OCI-M1 (cell line): ENCODE measurements around the gene NDFIP1.

Source experiments
- DNase-seq: peaks from one replicate; lab custom pipeline; 2025; lab: John Stamatoyannopoulos, UW

Gene NDFIP1

DNA sequence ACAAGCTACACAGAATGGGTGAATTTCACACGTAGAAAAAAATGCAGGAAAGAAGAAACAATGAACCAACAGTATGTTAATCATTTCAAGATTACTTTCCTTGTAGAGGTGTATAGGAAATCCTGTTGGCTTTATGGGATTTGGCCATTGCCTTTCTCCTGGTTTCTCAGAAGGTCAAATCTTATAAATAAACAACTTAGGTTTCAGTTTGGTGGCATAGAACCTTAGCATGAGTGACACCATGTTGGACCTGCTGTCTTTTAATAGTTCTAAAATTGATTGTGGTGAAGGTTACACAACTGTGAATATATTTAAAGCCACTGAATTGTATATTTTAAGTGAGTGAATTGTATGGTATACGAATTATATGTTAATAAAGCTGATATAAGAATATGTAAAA, 16.7 kb upstream of the NDFIP1 start:
- no peak for DNase-seq

DNA sequence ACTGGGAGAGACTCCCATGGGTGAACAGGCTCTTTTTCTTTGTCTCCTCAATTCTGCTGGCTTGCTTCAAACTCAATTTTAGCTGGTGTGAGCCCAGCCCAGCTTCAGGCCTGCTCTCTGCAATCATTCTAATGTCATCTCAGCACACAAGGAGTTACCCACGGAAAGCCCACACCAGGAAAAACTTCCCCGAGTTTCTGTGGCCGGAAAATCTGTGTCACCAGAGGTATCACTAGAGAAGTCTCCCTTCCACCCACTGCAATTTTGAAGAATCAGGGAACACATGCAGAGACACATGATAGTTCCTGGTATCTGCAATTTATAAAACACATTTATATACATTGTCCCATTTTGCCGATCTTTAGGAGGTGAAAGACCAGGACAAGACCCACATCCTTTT, 13.5 kb upstream of the NDFIP1 start:
- DNase-seq = no peak

DNA sequence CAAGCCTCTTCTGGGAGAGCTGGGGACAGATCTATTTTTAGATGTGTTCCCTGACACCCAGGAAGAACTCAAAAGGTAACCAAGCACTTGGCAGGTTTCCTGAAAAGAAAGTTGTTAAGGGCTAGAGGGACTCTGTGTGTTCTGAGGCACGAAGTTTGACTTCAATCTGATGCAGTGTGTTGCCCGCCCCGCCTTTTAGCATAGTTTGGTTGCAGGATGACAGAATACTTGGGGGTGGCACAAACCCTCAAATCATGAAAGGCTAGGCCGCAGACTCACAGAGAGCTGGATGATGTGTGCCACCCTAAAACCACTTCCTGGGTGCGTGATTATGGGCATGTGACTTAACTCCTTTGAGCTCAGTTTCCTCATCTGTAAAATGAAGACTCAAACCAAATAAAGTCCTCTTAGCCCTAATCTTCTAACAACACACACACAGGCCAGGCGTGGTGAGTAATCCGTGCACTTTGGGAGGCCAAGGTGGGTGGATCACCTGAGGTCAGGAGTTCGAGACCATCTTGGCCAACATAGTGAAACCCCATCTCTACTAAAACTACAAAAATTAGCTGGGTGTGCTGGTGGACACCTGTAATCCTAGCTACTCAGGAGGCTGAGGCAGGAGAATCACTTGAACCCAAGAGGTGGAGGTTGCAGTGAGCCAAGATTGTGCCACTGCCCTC, 12.8 kb upstream of the NDFIP1 start:
- DNase-seq = no peak

DNA sequence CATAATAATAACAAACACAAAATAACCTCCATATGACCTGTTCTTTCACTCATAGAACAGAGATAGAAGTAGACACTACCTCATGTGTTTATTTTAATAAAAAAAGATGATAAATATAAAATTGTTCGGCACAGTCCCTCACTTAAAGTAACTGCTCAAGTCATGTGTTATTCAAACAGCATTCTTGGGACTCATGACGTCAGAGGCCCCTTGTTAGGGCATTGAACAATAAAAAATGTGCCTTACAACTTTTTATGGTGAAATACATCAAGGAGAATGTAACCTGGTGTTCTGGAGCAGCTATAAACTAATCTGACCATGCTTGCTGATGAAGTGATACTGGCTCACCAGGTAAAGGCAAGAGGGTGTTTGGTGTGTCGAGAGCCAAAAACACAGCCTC, 12.2 kb upstream of the NDFIP1 start:
- no peak for DNase-seq

DNA sequence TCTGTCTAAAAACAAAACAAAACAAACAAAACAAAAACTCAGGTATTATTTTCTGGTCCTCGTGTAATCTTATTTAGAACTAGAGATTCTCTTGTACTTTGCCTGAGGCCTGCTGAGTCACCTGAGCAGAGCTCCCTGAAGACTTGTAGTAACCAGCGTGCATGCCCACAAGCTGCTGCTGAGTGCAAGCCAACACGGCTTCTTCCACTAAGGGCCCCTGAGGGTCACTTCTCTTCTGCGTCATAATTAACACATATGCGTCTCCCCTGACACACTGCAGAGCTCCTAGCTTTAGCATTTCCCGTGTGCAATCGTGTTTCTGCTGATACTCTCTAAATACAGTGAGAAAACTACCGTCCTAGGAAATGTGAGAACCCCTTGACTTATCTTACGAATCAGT, 10.9 kb upstream of the NDFIP1 start:
- no peak for DNase-seq

GRCh38 chr5:142098275-142098674, 10.3 kb upstream of the NDFIP1 start:
- DNase-seq = no peak

DNA sequence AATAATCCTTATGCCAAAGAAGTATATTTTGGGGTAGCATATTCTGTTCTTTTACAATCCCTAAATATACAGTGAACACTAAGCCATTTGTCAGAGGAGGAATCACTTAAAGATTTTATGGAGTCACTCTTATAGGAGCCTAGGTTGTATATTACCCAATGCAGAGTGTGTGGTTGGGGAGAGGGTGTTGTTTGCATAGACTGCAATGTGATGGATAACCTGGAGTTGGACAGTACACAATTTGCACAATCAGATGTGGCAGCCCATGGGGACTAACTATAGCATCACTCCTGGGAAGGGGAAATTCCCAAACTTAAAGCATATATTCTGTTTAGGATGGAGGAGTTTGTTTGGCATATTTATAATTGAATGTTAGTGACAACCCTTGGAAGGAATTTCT, 9.6 kb upstream of the NDFIP1 start:
- no peak for DNase-seq

- no peak for DNase-seq
Observed at GRCh38 chr5:142100307-142100706, 8.3 kb upstream of the NDFIP1 start.

DNA sequence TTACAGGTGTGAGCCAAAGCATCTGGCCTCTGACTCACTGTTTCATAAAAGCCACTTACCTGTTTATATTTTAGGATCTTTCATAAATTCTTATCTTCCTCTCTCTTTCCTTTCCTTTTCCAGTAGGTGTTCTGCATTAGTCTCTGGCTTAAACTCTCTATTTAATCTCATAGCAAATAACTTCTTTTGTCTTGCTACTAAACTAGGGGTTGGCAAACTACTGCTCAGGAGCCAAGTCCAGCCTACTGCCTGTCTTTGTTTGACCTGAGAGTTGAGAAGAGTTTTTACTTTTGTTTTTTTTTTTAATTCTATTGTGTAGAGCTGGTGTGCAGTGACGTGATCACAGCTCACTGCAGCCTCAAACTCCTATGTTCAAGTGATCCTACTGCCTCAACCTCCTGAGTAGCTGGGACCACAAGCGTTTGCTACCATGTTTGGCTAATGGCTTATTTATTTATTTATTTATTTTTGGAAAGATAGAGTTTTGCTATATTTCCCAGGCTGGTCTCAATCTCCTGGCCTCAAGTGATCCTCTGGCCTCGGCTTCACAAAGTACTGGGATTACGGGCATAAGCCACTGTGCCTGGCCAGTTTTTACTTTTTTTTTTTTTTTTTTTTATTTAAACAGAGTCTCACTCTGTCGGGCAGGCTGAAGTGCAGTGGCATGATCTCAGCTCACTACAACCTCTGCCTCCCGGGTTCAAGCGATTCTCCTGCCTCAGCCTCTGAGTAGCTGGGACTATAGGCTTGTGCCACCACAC, 5.4 kb upstream of the NDFIP1 start:
- no peak for DNase-seq

DNA sequence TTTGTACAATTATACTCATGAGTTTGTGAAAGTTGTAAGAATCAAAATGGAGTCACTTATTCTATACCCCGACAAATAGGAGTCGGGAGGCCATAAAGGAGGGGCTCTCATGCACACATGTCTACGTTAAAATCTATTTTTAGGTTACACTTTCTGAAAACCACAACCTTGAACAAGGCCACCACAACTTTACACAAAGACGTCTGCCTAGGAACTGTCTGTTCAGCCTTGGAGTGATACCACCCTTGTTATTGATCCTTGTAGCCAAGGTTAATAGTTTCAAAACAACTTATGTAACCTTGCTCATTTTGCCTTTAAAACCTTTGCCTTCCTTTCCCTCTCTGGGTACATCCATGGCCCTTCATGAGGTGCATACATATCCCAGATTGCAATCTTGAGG, 4.1 kb upstream of the NDFIP1 start:
- DNase-seq = no peak

- no peak for DNase-seq
Observed at GRCh38 chr5:142106061-142106460, 2.5 kb upstream of the NDFIP1 start.

GRCh38 chr5:142107036-142107735, 1.4 kb upstream of the NDFIP1 start:
- no peak for DNase-seq

GRCh38 chr5:142107736-142108431, 695 bp upstream of the NDFIP1 start:
- peak; percentile 87 for DNase-seq

- peak; percentile 67 for DNase-seq
Observed at GRCh38 chr5:142109331-142110045, 909 bp downstream of the NDFIP1 start.

- DNase-seq = peak; percentile 90
Observed at GRCh38 chr5:142110046-142110531, 1.5 kb downstream of the NDFIP1 start.

DNA sequence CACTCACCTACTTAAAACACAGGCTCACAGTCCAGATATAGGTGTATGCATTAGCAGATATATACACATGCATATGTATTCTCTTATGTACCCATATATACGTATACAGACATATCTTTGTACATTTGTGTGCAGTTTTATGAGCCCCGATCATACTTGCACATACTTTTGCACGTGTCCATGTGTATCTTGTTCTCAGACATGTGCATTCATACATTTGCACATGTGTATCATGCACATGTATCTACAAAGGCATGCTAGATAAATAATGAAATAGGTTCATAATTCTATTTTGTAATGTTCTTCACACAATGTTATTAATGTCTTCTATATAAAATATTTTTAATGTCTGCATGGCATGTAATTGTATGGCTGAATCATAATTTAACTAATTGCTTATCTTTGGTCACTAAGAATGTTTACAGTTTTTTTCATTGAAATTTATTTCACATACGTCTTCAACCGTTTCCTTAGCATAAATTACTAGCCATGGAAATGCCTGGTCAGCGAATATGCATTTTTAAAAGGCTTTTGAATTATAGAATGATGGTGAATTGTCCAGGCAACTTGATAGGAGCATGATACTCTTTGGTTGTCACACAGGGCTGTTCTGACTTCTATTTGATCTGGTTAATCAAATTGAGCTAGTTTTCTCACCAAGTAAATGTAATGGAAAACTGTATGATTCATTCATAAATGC, 2.6 kb downstream of the NDFIP1 start:
- DNase-seq = no peak

DNA sequence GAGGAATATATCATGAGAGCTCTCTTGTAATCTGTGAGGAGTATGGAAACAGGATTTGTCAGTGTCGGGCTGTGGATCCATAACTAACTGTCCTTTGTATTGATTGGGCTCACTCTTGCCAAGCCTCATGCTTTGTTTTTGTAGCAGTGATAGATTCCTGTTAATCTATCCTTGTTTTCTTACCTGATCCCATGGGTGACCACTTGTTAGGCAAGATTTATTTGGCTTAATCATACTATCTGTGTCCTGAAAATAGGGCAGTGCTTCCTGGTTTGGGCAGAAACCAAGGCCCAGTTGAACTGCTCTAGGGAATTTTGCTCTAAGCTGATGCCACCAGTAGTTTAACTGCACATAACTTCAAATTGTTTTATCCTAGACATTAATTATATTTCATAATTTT, 6.1 kb downstream of the NDFIP1 start:
- no peak for DNase-seq

GRCh38 chr5:142115937-142116614, 7.5 kb downstream of the NDFIP1 start:
- no peak for DNase-seq

- no peak for DNase-seq
Observed at GRCh38 chr5:142117579-142118151, 9.1 kb downstream of the NDFIP1 start.

DNA sequence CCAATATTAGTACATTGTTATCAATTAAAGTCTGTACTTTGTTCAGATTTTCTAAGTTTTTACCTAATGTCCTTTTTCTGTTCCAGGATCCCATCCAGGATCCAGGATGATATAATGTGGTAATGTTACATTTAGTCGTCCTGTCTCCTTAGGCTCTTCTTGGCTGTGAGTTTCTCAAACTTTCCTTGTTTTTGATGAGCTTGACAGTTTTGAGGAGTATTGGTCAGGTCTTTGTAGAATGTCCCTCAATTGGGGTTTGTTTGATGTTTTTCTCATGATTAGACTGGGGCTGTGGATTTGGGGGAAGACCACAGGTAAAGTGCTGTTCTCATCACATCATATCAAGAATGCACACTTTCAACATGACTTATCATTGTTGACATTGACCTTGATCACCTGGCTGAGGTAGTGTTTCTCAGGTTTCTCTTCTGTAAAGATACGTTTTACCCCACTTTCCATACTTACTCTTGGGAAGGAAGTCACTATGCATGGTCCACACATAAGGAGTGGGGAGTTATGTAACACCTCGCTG, 9.6 kb downstream of the NDFIP1 start:
- no peak for DNase-seq
